ENCODE measurements around the gene CHRDL2.

The CHRDL2 gene

DNA sequence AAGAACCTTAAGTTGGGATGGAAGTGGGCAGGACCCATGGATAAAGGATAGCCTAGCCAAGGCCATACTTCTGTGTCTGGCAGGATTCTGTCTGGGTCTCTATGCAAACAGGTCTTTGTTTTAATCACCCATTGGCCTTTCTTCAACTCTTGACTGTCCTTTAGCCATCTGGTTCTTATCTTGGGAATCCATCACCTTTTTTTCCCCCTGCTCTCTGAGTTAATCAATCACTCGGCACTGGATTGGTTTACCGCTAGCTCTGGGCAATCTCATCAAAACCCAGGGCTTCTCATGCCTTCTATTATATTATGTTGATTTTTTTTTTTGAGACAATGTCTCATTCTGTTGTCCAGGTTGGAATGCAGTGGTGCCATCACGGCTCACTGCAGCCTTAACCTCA lies 15.6 kb upstream of the CHRDL2 start:
- no peak overlapping the region for H3K4me2 ChIP-seq (ENCODE audit: low read depth, low read length, poor library complexity, severe bottlenecking)
- H3K36me3 ChIP-seq (ENCODE audit: insufficient read depth, low read length), result no peaks in the 10 kb centered on the region
- H3K27me3 ChIP-seq (ENCODE audit: insufficient read depth, low read length, poor library complexity, severe bottlenecking), result no peaks in the 10 kb centered on the region
- H3K4me3 ChIP-seq (ENCODE audit: low read length, poor library complexity, severe bottlenecking), result no peak overlapping the region
- no peak for TF ChIP-seq EZH2phosphoT487 (IDR thresholded peaks at IDR 0.05; ENCODE audit: borderline replicate concordance)
- TF ChIP-seq, protein P1, sequence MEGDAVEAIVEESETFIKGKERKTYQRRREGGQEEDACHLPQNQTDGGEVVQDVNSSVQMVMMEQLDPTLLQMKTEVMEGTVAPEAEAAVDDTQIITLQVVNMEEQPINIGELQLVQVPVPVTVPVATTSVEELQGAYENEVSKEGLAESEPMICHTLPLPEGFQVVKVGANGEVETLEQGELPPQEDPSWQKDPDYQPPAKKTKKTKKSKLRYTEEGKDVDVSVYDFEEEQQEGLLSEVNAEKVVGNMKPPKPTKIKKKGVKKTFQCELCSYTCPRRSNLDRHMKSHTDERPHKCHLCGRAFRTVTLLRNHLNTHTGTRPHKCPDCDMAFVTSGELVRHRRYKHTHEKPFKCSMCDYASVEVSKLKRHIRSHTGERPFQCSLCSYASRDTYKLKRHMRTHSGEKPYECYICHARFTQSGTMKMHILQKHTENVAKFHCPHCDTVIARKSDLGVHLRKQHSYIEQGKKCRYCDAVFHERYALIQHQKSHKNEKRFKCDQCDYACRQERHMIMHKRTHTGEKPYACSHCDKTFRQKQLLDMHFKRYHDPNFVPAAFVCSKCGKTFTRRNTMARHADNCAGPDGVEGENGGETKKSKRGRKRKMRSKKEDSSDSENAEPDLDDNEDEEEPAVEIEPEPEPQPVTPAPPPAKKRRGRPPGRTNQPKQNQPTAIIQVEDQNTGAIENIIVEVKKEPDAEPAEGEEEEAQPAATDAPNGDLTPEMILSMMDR (conservative IDR thresholded peaks at IDR 0.05; ENCODE audit: low read length), result no peak
- H3K9ac ChIP-seq (ENCODE audit: low read depth, low read length, poor library complexity, severe bottlenecking), result no peak overlapping the region
- no peaks in the 10 kb centered on the region for H3K9me3 ChIP-seq (ENCODE audit: insufficient read depth, low read depth, low read length)
- peaks cover 27% of the 10 kb centered on the region for H3K79me2 ChIP-seq (ENCODE audit: insufficient read depth, low read length)
- H3K9me2 ChIP-seq (replicated peaks; ENCODE audit: low read depth, low read length), result no peaks in the 10 kb centered on the region
- no peak overlapping the region for H2AFZ ChIP-seq (ENCODE audit: low read length)
- H3K4me1 ChIP-seq (ENCODE audit: insufficient read depth, low read length, poor library complexity, severe bottlenecking), result peaks cover 28% of the 10 kb centered on the region
- peaks cover 20% of the 10 kb centered on the region for H4K20me1 ChIP-seq (ENCODE audit: insufficient read depth, low read length, poor library complexity, severe bottlenecking)
- no peaks in the 10 kb centered on the region for H3F3A ChIP-seq (ENCODE audit: low read depth)

DNA sequence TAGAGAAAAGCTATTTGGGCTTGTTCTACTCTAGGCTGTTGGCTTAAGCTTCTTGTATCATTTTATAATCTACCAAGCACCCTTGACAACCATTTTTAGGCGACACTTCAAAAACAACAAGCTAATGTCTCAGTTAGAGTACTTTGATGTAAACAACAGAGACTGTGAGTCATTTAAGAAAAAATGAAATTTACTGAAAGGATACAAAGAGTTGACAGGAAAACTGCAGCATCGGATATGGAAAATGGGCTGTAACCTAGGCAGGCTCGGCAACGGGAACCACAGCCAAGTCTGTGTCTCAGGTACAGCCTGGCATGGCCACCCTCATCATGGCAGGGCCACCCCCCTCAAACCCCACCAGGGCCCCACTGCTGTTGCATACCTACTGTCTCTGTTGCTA lies 13.1 kb upstream of the CHRDL2 start:
- Histone ChIP-seq H3K36me3 (ENCODE audit: insufficient read depth, low read length) (no peaks in the 10 kb centered on the region), H3K79me2 (ENCODE audit: insufficient read depth, low read length) (peaks cover 1% of the 10 kb centered on the region), H4K20me1 (ENCODE audit: insufficient read depth, low read length, poor library complexity, severe bottlenecking) (no peaks in the 10 kb centered on the region), H2AFZ (ENCODE audit: low read length) (no peak overlapping the region), H3K4me3 (ENCODE audit: low read length, poor library complexity, severe bottlenecking) (no peak overlapping the region), H3K9ac (ENCODE audit: low read depth, low read length, poor library complexity, severe bottlenecking) (no peak overlapping the region), H3F3A (ENCODE audit: low read depth) (no peaks in the 10 kb centered on the region), H3K4me1 (ENCODE audit: insufficient read depth, low read length, poor library complexity, severe bottlenecking) (peaks cover 9% of the 10 kb centered on the region), H3K9me2 (replicated peaks; ENCODE audit: low read depth, low read length) (no peaks in the 10 kb centered on the region), H3K27me3 (ENCODE audit: insufficient read depth, low read length, poor library complexity, severe bottlenecking) (no peaks in the 10 kb centered on the region), H3K4me2 (ENCODE audit: low read depth, low read length, poor library complexity, severe bottlenecking) (no peak overlapping the region), H3K9me3 (ENCODE audit: insufficient read depth, low read depth, low read length) (no peaks in the 10 kb centered on the region)
- TF ChIP-seq, protein P1 (conservative IDR thresholded peaks at IDR 0.05; ENCODE audit: low read length), result no peak
- TF ChIP-seq EZH2phosphoT487 (IDR thresholded peaks at IDR 0.05; ENCODE audit: borderline replicate concordance), result no peak

DNA sequence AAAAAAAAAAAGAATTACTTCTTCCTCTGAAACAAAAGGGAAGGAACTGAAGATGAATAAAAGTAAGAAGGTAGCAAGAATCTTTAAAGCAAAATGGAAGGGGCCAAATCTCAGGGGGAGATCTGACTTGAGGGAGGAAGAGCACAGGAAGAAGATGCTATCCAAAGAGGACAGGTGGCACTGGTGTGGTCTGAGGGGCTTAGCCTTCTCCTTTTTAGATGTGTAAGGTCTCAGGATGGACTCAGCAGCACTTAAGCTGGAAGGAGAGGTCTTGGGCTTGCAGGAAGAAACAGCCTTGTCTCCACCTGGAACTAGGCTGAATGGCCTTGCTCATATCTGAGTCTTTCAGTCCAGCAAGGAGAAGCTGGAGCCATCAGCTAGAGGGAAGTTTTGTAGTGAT lies 12.4 kb upstream of the CHRDL2 start:
- Histone ChIP-seq H3K36me3 (ENCODE audit: insufficient read depth, low read length) (no peaks in the 10 kb centered on the region), H3K4me1 (ENCODE audit: insufficient read depth, low read length, poor library complexity, severe bottlenecking) (peaks cover 9% of the 10 kb centered on the region), H3K9ac (ENCODE audit: low read depth, low read length, poor library complexity, severe bottlenecking) (no peak overlapping the region), H3K4me2 (ENCODE audit: low read depth, low read length, poor library complexity, severe bottlenecking) (no peak overlapping the region), H3K79me2 (ENCODE audit: insufficient read depth, low read length) (no peaks in the 10 kb centered on the region), H2AFZ (ENCODE audit: low read length) (0 out of 2 replicates have a peak overlapping the region, but pooled peaks have one; percentile 34), H3K9me3 (ENCODE audit: insufficient read depth, low read depth, low read length) (no peaks in the 10 kb centered on the region), H4K20me1 (ENCODE audit: insufficient read depth, low read length, poor library complexity, severe bottlenecking) (no peaks in the 10 kb centered on the region), H3K9me2 (replicated peaks; ENCODE audit: low read depth, low read length) (no peaks in the 10 kb centered on the region), H3K4me3 (ENCODE audit: low read length, poor library complexity, severe bottlenecking) (no peak overlapping the region), H3K27me3 (ENCODE audit: insufficient read depth, low read length, poor library complexity, severe bottlenecking) (no peaks in the 10 kb centered on the region), H3F3A (ENCODE audit: low read depth) (no peaks in the 10 kb centered on the region)
- no peak for TF ChIP-seq EZH2phosphoT487 (IDR thresholded peaks at IDR 0.05; ENCODE audit: borderline replicate concordance)

DNA sequence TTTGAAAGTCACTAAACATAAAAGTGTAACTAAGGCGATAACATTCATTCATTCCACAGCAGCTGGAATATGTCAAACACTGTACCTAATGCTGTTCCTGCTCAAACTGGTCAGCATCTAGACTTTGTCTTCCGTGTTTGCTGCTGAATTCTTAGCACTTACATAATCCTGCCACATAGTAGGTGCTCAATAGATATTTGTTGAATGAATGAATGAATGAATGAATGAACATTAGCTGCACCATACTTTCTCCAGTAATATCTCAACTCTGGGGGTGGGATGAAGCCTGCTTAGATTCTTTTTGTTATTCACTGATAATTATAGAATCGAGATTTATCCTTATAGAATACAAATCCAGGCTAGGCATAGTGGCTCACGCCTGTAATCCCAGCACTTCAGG lies 10.8 kb upstream of the CHRDL2 start:
- TF ChIP-seq, protein P1 (conservative IDR thresholded peaks at IDR 0.05; ENCODE audit: low read length), result no peak
- no peak for TF ChIP-seq EZH2phosphoT487 (IDR thresholded peaks at IDR 0.05; ENCODE audit: borderline replicate concordance)
- no peak overlapping the region for H3K4me2 ChIP-seq (ENCODE audit: low read depth, low read length, poor library complexity, severe bottlenecking)
- no peak overlapping the region for H3K4me3 ChIP-seq (ENCODE audit: low read length, poor library complexity, severe bottlenecking)

More for the DNA sequence above, 10.8 kb upstream of the CHRDL2 start:
- Histone ChIP-seq H4K20me1 (ENCODE audit: insufficient read depth, low read length, poor library complexity, severe bottlenecking) (no peaks in the 10 kb centered on the region), H3F3A (ENCODE audit: low read depth) (no peaks in the 10 kb centered on the region), H3K4me1 (ENCODE audit: insufficient read depth, low read length, poor library complexity, severe bottlenecking) (no peaks in the 10 kb centered on the region), H3K27me3 (ENCODE audit: insufficient read depth, low read length, poor library complexity, severe bottlenecking) (no peaks in the 10 kb centered on the region), H3K9ac (ENCODE audit: low read depth, low read length, poor library complexity, severe bottlenecking) (no peak overlapping the region), H3K9me3 (ENCODE audit: insufficient read depth, low read depth, low read length) (no peaks in the 10 kb centered on the region), H3K9me2 (replicated peaks; ENCODE audit: low read depth, low read length) (no peaks in the 10 kb centered on the region), H2AFZ (ENCODE audit: low read length) (no peak overlapping the region), H3K79me2 (ENCODE audit: insufficient read depth, low read length) (no peaks in the 10 kb centered on the region), H3K36me3 (ENCODE audit: insufficient read depth, low read length) (no peaks in the 10 kb centered on the region)
